Loucy (cell line): Measurements from ENCODE around the gene RIMS1.

Experiments used
- EZH2phosphoT487 ChIP-seq: fragments of 200-600 bp; IDR thresholded peaks from 2 replicates; pipeline ENCODE4 v1.6.1; 2018; ENCODE audit warnings: antibody characterized with exemption, mild to moderate bottlenecking, moderate library complexity, borderline replicate concordance
- TF ChIP-seq, protein P1 (sequence below): fragments of 200-600 bp; sonication (generic); conservative IDR thresholded peaks from 2 replicates; pipeline ENCODE4 v1.5.1; 2014; ENCODE audit warnings: mild to moderate bottlenecking, antibody characterized with exemption, low read length

DNA sequence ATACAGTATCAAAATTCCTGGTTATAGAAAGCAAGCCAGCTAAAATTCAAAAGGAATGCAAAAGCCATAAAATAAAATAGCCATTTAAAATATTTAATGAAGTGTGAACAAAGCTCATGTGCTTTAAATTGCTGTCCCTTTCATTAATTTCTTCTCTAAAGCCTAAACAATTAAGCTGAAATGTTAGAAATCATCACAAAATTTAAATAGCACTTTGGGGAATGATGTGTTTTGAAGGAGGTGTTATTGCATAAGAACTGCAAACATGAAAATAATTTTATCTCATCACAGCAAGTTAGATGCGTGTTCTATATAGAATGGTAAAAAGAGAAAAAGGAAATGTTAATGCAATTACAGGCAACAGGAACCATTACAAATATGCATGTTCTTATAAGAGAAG, 111.0 kb downstream of the RIMS1 start:
- TF ChIP-seq, protein P1, sequence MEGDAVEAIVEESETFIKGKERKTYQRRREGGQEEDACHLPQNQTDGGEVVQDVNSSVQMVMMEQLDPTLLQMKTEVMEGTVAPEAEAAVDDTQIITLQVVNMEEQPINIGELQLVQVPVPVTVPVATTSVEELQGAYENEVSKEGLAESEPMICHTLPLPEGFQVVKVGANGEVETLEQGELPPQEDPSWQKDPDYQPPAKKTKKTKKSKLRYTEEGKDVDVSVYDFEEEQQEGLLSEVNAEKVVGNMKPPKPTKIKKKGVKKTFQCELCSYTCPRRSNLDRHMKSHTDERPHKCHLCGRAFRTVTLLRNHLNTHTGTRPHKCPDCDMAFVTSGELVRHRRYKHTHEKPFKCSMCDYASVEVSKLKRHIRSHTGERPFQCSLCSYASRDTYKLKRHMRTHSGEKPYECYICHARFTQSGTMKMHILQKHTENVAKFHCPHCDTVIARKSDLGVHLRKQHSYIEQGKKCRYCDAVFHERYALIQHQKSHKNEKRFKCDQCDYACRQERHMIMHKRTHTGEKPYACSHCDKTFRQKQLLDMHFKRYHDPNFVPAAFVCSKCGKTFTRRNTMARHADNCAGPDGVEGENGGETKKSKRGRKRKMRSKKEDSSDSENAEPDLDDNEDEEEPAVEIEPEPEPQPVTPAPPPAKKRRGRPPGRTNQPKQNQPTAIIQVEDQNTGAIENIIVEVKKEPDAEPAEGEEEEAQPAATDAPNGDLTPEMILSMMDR = no peak
- no peak for TF ChIP-seq EZH2phosphoT487
